GM19240 (cell line): ENCODE data around the gene TARBP1.
"Not testable (repeated sequence)": the region's sequence is repeated elsewhere in the genome, so short reads cannot be mapped to it uniquely, and the experiment has no call there.

Source experiments
- DNase-seq: peaks from one replicate; pipeline ENCODE4 v3.0.0; 2011; ENCODE audit warnings: low spot score; ENCODE audit not compliant: insufficient read length

The TARBP1 gene

GRCh38 chr1:234504969-234505768 is 26.2 kb upstream of the TARBP1 start:
- no peak for DNase-seq

GRCh38 chr1:234504251-234504650 is 25.3 kb upstream of the TARBP1 start:
- DNase-seq, result not testable (repeated sequence)

GRCh38 chr1:234503193-234504050 is 24.4 kb upstream of the TARBP1 start:
- no peak for DNase-seq

- no peak for DNase-seq
These were observed 23.8 kb upstream of the TARBP1 start for GRCh38 chr1:234502785-234503184.

- no peak for DNase-seq
These were observed 21.3 kb upstream of the TARBP1 start for GRCh38 chr1:234500269-234500668.

- DNase-seq, result no peak
These were observed 20.9 kb upstream of the TARBP1 start for GRCh38 chr1:234499943-234500245.

GRCh38 chr1:234499119-234499942 is 20.4 kb upstream of the TARBP1 start:
- DNase-seq, result peak; percentile 41

GRCh38 chr1:234498448-234499118 is 19.6 kb upstream of the TARBP1 start:
- no peak for DNase-seq

- no peak for DNase-seq
These were observed 18.6 kb upstream of the TARBP1 start for GRCh38 chr1:234497589-234497988.

GRCh38 chr1:234495231-234495990 is 16.4 kb upstream of the TARBP1 start:
- no peak for DNase-seq

- no peak for DNase-seq
These were observed 15.1 kb upstream of the TARBP1 start for GRCh38 chr1:234494049-234494448.

- DNase-seq, result no peak
These were observed 12.0 kb upstream of the TARBP1 start for GRCh38 chr1:234490793-234491479.

- DNase-seq, result no peak
These were observed 10.7 kb upstream of the TARBP1 start for GRCh38 chr1:234489698-234490077.

GRCh38 chr1:234489007-234489697 is 10.2 kb upstream of the TARBP1 start:
- DNase-seq, result no peak

GRCh38 chr1:234488054-234489006 is 9.4 kb upstream of the TARBP1 start:
- DNase-seq, result no peak

- no peak for DNase-seq
These were observed 8.2 kb upstream of the TARBP1 start for GRCh38 chr1:234486858-234487840.
